ENCODE results near the gene PER2. TPM values are rescaled to one million over a fixed set of nuclear protein-coding genes. Genes with fewer than 3 reads are reported as not detected.
A peak's percentile ranks its signal among the peaks of the same experiment; 100 is the strongest.

The PER2 gene
- total and polyA plus RNA-seq, 2 of the 13 experiments (the other 11 are each of a cell fraction or from before 2014, with no cell fraction given): 5.1 to 9.4 TPM

- TF ChIP-seq SNAI1 (CRISPR knock-in tag; IDR thresholded peaks at IDR 0.05; ENCODE audit: borderline replicate concordance): no peak
- TF ChIP-seq ZBTB34 (CRISPR knock-in tag; IDR thresholded peaks at IDR 0.05): peak; percentile 37; the same call in 1 of the 2 replicates
- TF ChIP-seq THRA (CRISPR knock-in tag; IDR thresholded peaks at IDR 0.05; ENCODE audit: borderline replicate concordance): peak; percentile 47
- peak; percentile 94 for TF ChIP-seq ZMAT3 (CRISPR knock-in tag; conservative IDR thresholded peaks at IDR 0.05)
- peak; percentile 98 for TF ChIP-seq ETV5 (CRISPR knock-in tag; IDR thresholded peaks at IDR 0.05; ENCODE audit: borderline replicate concordance)
- peak; percentile 53 for TF ChIP-seq CBX1 (IDR thresholded peaks at IDR 0.05; ENCODE audit: low read depth)
- TF ChIP-seq ZNF766 (CRISPR knock-in tag; IDR thresholded peaks at IDR 0.05; ENCODE audit: borderline replicate concordance): peak; percentile 36; the same call in 1 of the 2 replicates
- peak; percentile 76; the same call in 1 of the 2 replicates for TF ChIP-seq TBX3 (IDR thresholded peaks at IDR 0.05; ENCODE audit: borderline replicate concordance)
- no peak for TF ChIP-seq DMTF1 (CRISPR knock-in tag; IDR thresholded peaks at IDR 0.05)
- peak; percentile 92 for TF ChIP-seq CBFB (CRISPR knock-in tag; IDR thresholded peaks at IDR 0.05)
- TF ChIP-seq SOX5 (CRISPR knock-in tag; IDR thresholded peaks at IDR 0.05; ENCODE audit: borderline replicate concordance): peak; percentile 72
- TF ChIP-seq, protein P1, sequence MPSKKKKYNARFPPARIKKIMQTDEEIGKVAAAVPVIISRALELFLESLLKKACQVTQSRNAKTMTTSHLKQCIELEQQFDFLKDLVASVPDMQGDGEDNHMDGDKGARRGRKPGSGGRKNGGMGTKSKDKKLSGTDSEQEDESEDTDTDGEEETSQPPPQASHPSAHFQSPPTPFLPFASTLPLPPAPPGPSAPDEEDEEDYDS (CRISPR knock-in tag; IDR thresholded peaks at IDR 0.05): peak; percentile 76
- TF ChIP-seq, protein P2, sequence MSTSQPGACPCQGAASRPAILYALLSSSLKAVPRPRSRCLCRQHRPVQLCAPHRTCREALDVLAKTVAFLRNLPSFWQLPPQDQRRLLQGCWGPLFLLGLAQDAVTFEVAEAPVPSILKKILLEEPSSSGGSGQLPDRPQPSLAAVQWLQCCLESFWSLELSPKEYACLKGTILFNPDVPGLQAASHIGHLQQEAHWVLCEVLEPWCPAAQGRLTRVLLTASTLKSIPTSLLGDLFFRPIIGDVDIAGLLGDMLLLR (CRISPR knock-in tag; IDR thresholded peaks at IDR 0.05): peak; percentile 79; the same call in 1 of the 2 replicates
- no peak for TF ChIP-seq HMG20A (CRISPR knock-in tag; IDR thresholded peaks at IDR 0.05; ENCODE audit: borderline replicate concordance)
- TF ChIP-seq KDM3A (CRISPR knock-in tag; IDR thresholded peaks at IDR 0.05; ENCODE audit: low read depth): 0 out of 2 replicates have a peak, but pooled peaks have one; percentile 35
- TF ChIP-seq ZNF773 (CRISPR knock-in tag; IDR thresholded peaks at IDR 0.05; ENCODE audit: borderline replicate concordance): peak; percentile 30; the same call in 1 of the 2 replicates
- TF ChIP-seq ZKSCAN5 (CRISPR knock-in tag; IDR thresholded peaks at IDR 0.05): peak; percentile 53; the same call in 1 of the 2 replicates
- TF ChIP-seq NFKBIZ (CRISPR knock-in tag; IDR thresholded peaks at IDR 0.05): peak; percentile 77; the same call in 1 of the 2 replicates
- peak; percentile 79; the same call in 1 of the 2 replicates for TF ChIP-seq ZHX1 (CRISPR knock-in tag; IDR thresholded peaks at IDR 0.05; ENCODE audit: low read depth)
Observed at GRCh38 chr2:238288650-238289573, 502 bp upstream of the PER2 start (continued).
